GM18951 (cell line): ENCODE data around the gene FBXO17.

ENCODE experiments used
- POLR2A ChIP-seq: IDR thresholded peaks from 4 replicates; pipeline ENCODE4 v1.6.1; 2011; ENCODE audit warnings: mild to moderate bottlenecking; ENCODE audit not compliant: insufficient read length, insufficient read depth; ENCODE audit errors: extremely low read depth
- in situ Hi-C: fragments of 300-500 bp; cut with MboI; formaldehyde crosslinking; loops from one replicate; pipeline ENCODE4 v1.12.0; 2022; ENCODE audit warnings: low sequenced_read_pairs, mixed read lengths, inconsistent platforms; ENCODE audit not compliant: unreplicated experiment

The FBXO17 gene

DNA sequence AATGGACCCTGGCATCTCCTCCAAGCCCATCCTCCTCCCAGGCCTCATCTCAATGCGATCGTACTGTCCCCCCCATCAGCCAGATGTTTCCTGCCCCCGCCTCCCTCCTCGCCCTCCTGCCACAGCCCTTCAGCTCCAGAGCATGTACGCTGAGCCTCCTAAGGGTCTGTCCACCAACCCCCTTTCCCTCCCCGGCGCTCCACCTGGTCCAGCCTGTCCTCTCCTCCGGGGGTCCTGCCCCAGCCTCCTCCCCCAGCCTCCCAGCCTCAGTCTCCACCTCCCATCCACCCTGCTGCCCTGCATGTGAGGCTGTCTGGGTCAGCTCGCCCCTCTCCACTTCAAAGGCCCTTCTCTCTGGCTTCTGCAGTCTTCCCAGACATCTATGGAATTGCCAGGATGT is 80.6 kb downstream of the FBXO17 start:
- in situ Hi-C loops = no loop called here

GRCh38 chr19:38893341-38893771 is 82.2 kb downstream of the FBXO17 start:
- TF ChIP-seq POLR2A = no peak
- in situ Hi-C loops = no loop called here

More for the DNA sequence above, 80.6 kb downstream of the FBXO17 start:
- TF ChIP-seq POLR2A = no peak

DNA sequence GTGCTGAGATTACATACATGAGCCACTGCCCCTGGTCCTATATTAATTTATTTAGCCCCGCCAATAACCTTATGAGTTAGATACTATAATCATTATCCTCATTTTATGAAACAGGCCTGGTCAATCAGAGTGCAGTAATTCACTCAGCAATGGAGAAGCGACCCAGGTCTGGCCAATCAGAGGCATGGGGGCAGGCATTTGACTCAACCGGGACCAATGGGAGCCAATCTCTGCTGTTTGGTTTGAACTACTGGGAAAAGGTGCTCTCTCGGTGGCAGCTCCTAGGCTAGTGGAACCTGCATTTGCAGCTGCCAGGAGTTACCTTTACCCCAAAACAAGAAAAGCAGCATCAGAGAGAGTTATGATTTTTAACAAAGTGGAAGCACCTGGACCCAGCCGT is 82.7 kb downstream of the FBXO17 start:
- no peak for TF ChIP-seq POLR2A
- in situ Hi-C loops = no loop called here

DNA sequence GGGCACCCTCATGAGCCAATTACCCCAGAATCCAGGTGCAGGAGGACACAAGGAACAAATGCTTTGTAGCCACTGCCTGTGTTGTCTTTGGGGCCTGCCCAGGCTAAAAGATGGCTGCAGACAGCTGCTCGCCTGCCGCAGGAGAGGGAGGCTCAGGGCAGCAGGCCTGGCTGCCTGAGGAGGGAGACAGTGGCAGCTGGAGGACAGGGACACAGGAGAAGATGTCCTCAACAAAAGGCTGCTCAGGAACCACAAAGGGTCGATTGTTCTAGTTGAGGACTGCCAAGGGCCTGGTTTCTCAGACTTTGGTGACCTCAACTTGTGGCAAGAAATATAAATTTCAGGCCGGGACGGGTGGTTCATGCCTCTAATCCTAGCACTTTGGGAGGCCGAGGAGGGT is 83.8 kb downstream of the FBXO17 start:
- in situ Hi-C loops = no loop called here
- no peak for TF ChIP-seq POLR2A
